Osteoblast (primary cell): ENCODE results near the gene SMOC1. TPM values are rescaled to one million over a fixed set of nuclear protein-coding genes. Genes with fewer than 3 reads are reported as not detected.

Experiments used
- DNase-seq: peaks from one replicate; pipeline ENCODE4 v3.0.0; 2011; ENCODE audit warnings: low spot score, mixed read lengths; ENCODE audit not compliant: insufficient read length; ENCODE audit errors: missing footprints
- H2AFZ ChIP-seq: 2 replicates; pipeline ENCODE4 v1.6.0; 2011; ENCODE audit warnings: mild to moderate bottlenecking, low read length
- H3K27ac ChIP-seq: 2 replicates; pipeline ENCODE4 v1.5.1; 2011; ENCODE audit warnings: mild to moderate bottlenecking, low read depth, low read length, moderate library complexity
- H3K27me3 ChIP-seq: 2 replicates; pipeline ENCODE4 v1.6.0; 2012; ENCODE audit warnings: mild to moderate bottlenecking, control low read depth, inconsistent platforms, low read length, moderate library complexity; ENCODE audit not compliant: insufficient read depth
- H3K36me3 ChIP-seq: 2 replicates; pipeline ENCODE4 v1.5.1; 2011; ENCODE audit warnings: mild to moderate bottlenecking, low read length, control low read depth, moderate library complexity; ENCODE audit not compliant: insufficient read depth
- H3K4me1 ChIP-seq: 2 replicates; pipeline ENCODE4 v1.5.1; 2011; ENCODE audit warnings: mild to moderate bottlenecking, low read length, control low read depth, moderate library complexity; ENCODE audit not compliant: insufficient read depth
- H3K4me2 ChIP-seq: 2 replicates; pipeline ENCODE4 v1.6.0; 2011; ENCODE audit warnings: mild to moderate bottlenecking, low read length; ENCODE audit not compliant: insufficient read depth
- H3K4me3 ChIP-seq: fragments of 200-600 bp; sonication (generic); 3 replicates; pipeline ENCODE4 v1.5.1; 2012; ENCODE audit warnings: mild to moderate bottlenecking, low read length, inconsistent platforms; ENCODE audit not compliant: insufficient read depth
- H3K79me2 ChIP-seq: 2 replicates; pipeline ENCODE4 v1.6.0; 2012; ENCODE audit warnings: mild to moderate bottlenecking, low read length, control low read depth, inconsistent platforms; ENCODE audit not compliant: insufficient read depth
- H3K9me3 ChIP-seq: 2 replicates; pipeline ENCODE4 v1.5.1; 2011; ENCODE audit warnings: low read depth, low read length, control low read depth
- H4K20me1 ChIP-seq: 2 replicates; pipeline ENCODE4 v1.6.0; 2012; ENCODE audit warnings: mild to moderate bottlenecking, low read length, control low read depth; ENCODE audit not compliant: insufficient read depth
- total RNA-seq: library from RNA; depleted of rRNA; stranded (reverse); fragments of >200 nt; gene quantifications from 2 replicates; pipeline ENCODE4 v1.2.3, GENCODE V29; 2012
- TF ChIP-seq, protein P1 (sequence below): IDR thresholded peaks from 2 replicates; pipeline ENCODE4 v1.5.1; 2011; ENCODE audit warnings: mild to moderate bottlenecking, low read depth, low read length, moderate library complexity; ENCODE audit errors: extremely low read depth

The SMOC1 gene
- total RNA-seq, 1 donor = 25.7 TPM

DNA sequence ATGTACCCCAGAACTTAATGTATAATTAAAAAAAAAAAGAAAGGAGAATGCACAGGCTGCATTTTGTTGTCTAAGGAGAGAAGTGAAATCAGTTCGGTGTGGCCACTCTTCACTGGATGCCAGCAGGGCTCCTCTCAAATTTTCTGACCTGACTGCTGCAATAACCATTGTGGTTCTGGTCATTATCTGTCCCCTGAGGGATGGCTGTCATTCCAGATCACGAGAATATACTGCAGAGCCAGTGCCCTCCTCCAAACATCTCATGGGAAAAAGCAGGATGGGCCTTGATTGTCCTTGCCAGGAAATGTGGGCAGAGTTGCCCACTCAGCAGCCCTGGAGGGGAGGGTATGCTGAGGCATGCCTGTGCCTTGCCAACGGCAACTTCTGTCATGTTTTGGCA, 170.4 kb downstream of the SMOC1 start:
- no peaks in the 10 kb centered on the region for H3K79me2 ChIP-seq
- no peak for DNase-seq
- no peaks in the 10 kb centered on the region for H3K36me3 ChIP-seq
- H3K4me1 ChIP-seq = no peaks in the 10 kb centered on the region
- TF ChIP-seq, protein P1, sequence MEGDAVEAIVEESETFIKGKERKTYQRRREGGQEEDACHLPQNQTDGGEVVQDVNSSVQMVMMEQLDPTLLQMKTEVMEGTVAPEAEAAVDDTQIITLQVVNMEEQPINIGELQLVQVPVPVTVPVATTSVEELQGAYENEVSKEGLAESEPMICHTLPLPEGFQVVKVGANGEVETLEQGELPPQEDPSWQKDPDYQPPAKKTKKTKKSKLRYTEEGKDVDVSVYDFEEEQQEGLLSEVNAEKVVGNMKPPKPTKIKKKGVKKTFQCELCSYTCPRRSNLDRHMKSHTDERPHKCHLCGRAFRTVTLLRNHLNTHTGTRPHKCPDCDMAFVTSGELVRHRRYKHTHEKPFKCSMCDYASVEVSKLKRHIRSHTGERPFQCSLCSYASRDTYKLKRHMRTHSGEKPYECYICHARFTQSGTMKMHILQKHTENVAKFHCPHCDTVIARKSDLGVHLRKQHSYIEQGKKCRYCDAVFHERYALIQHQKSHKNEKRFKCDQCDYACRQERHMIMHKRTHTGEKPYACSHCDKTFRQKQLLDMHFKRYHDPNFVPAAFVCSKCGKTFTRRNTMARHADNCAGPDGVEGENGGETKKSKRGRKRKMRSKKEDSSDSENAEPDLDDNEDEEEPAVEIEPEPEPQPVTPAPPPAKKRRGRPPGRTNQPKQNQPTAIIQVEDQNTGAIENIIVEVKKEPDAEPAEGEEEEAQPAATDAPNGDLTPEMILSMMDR = no peak
- H4K20me1 ChIP-seq = no peaks in the 10 kb centered on the region
- no peak overlapping the region for H2AFZ ChIP-seq
- H3K27me3 ChIP-seq = peaks cover 4% of the 10 kb centered on the region
- no peak overlapping the region for H3K27ac ChIP-seq
- H3K4me2 ChIP-seq = no peak overlapping the region
- H3K4me3 ChIP-seq = no peak overlapping the region
- no peaks in the 10 kb centered on the region for H3K9me3 ChIP-seq

DNA sequence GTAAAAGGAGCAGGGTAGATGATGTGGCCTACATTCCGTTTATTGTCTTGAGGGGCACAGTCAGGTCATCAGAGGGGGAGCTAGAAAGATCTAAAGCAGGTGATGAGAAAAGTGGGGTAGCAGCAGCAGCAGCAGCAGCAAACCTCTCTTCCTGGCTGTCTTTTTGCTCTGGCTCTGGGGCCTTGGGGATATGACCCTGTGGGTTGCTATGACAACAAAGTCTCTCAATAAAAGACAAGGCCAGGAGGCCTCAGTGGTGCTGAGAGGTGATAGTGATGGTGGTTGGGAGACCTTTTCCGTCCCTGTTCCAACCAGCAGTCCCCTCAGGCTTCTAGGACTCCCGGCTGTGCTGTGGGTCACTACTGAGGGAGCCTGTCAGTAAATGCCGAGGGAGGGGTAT, 170.9 kb downstream of the SMOC1 start:
- H3K36me3 ChIP-seq = no peaks in the 10 kb centered on the region
- H4K20me1 ChIP-seq = no peaks in the 10 kb centered on the region
- no peaks in the 10 kb centered on the region for H3K9me3 ChIP-seq
- no peak for DNase-seq
- no peaks in the 10 kb centered on the region for H3K4me1 ChIP-seq
- H2AFZ ChIP-seq = no peak overlapping the region
- H3K27ac ChIP-seq = no peak overlapping the region
- no peak overlapping the region for H3K4me2 ChIP-seq
- peaks cover 4% of the 10 kb centered on the region for H3K27me3 ChIP-seq
- TF ChIP-seq, protein P1 = no peak
- no peak overlapping the region for H3K4me3 ChIP-seq
- no peaks in the 10 kb centered on the region for H3K79me2 ChIP-seq

DNA sequence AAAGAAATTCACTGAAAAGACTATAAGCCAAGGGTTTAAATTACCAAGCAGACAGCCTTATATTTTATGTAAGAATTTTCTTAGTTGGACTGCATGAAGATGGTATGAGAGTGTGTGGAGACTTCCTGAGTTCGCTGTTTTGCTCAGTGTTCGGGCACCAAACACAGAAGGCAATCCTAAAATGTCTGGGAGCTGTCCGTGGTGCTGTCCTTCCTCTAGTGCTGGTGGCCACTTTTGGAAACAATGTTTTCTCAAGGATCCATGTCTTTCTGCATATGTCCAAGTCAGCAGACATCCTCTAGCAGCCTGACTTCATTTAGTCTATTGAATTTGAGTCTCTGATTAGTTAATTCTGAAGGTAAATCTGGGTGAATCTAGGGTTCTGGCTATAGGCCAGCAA, 173.8 kb downstream of the SMOC1 start:
- no peak for DNase-seq
- Histone ChIP-seq H2AFZ (no peak overlapping the region), H3K4me3 (no peak overlapping the region), H3K79me2 (no peaks in the 10 kb centered on the region), H3K27me3 (peaks cover 2% of the 10 kb centered on the region), H3K27ac (no peak overlapping the region), H3K4me1 (no peaks in the 10 kb centered on the region), H3K9me3 (no peaks in the 10 kb centered on the region), H4K20me1 (no peaks in the 10 kb centered on the region), H3K4me2 (no peak overlapping the region), H3K36me3 (no peaks in the 10 kb centered on the region)
- TF ChIP-seq, protein P1 = no peak

DNA sequence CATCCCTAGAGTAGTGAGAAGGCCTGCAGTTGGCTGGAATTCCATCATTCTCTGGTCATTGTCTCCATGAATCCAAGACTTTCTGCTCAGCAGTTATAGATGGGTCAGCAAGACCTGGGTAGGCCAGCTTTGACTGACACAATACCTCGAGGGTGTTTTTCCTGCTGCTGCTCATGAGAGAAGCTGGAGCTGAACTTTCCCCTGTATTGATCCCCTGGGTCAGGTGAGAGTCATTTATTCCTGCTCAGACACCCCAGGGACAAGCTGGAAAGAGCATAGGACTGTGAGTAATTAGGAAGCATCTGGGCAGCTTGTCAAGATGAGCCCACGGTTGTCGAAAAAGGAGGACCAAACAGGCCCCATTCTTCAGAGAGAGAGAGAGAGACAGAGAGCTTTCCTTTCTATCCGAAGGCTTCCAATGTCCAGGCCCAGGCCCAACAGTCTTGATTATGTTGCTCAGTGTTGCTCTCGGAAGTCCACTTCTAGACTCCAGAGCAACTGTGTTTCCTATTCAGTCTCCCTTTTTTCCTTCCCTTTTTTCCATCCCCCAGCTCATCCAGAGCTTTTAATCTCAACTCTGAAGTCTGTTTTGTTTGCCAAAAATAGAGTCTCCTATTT, 178.4 kb downstream of the SMOC1 start:
- TF ChIP-seq, protein P1 = no peak
- Histone ChIP-seq H3K4me3 (no peak overlapping the region), H3K9me3 (no peaks in the 10 kb centered on the region), H3K27me3 (no peaks in the 10 kb centered on the region), H3K36me3 (no peaks in the 10 kb centered on the region), H3K4me1 (no peaks in the 10 kb centered on the region), H3K4me2 (no peak overlapping the region), H4K20me1 (no peaks in the 10 kb centered on the region), H3K79me2 (no peaks in the 10 kb centered on the region), H2AFZ (no peak overlapping the region), H3K27ac (no peak overlapping the region)
- DNase-seq = no peak
